T-helper 2 cell treated with Interferon-gamma antibody and Interleukin-4, amounts not matched to agents 5 μg/mL and 100 μg/mL, for 36 hours (primary cell): Measurements from ENCODE around the gene ZNF19.

Experiments
- DNase-seq: peaks from one replicate; pipeline ENCODE4 v3.0.0; 2021; ENCODE audit warnings: low spot score
- H3K27ac Mint-ChIP-seq: one replicate; pipeline ENCODE4 v1.8.0; 2021; ENCODE audit warnings: mild to moderate bottlenecking, mixed read lengths
- H3K27me3 Mint-ChIP-seq: one replicate; pipeline ENCODE4 v1.8.0; 2021; ENCODE audit warnings: low read depth, mixed read lengths
- H3K36me3 Mint-ChIP-seq: one replicate; pipeline ENCODE4 v1.8.0; 2021; ENCODE audit warnings: low read depth, mixed read lengths
- H3K4me1 Mint-ChIP-seq: one replicate; pipeline ENCODE4 v1.8.0; 2021; ENCODE audit warnings: low read depth, mixed read lengths
- H3K4me3 Mint-ChIP-seq: one replicate; pipeline ENCODE4 v1.8.0; 2022; ENCODE audit warnings: mild to moderate bottlenecking, moderate library complexity, mixed read lengths
- H3K9me3 Mint-ChIP-seq: one replicate; pipeline ENCODE4 v1.8.0; 2021; ENCODE audit warnings: mixed read lengths

The ZNF19 gene

GRCh38 chr16:71426069-71426879, 62.9 kb downstream of the ZNF19 start:
- H3K4me3 Mint-ChIP-seq: no peak overlapping the region
- no peak overlapping the region for H3K27ac Mint-ChIP-seq

GRCh38 chr16:71425746-71426068, 63.4 kb downstream of the ZNF19 start:
- Mint-ChIP-seq H3K4me1 (no peaks in the 10 kb centered on the region), H3K27me3 (peaks cover 38% of the 10 kb centered on the region), H3K4me3 (no peak overlapping the region), H3K27ac (no peak overlapping the region), H3K9me3 (no peaks in the 10 kb centered on the region), H3K36me3 (no peaks in the 10 kb centered on the region)
- no peak for DNase-seq

More at GRCh38 chr16:71426069-71426879, 62.9 kb downstream of the ZNF19 start:
- Mint-ChIP-seq H3K4me1 (no peaks in the 10 kb centered on the region), H3K27me3 (peaks cover 38% of the 10 kb centered on the region), H3K9me3 (no peaks in the 10 kb centered on the region), H3K36me3 (no peaks in the 10 kb centered on the region)
- DNase-seq: peak; percentile 10

DNA sequence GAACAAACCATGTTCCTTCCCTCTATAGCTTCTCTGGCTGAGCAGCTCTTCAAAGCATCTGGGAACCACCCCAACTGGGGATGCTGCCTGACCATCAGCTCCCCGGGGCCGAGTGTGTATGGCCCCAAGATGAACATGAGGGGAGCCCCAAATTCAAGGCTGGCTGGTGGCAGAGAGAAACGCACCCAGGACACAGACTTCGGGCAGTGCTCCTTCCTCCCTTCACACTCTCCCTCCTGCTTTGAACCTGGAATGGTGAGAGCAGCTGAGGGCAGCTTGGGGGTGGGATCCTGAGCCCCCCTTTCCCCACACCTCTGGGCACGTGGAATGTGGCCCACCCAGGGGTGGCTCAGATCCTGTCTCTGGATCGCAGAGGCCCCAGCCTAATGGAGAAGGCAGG, 64.5 kb downstream of the ZNF19 start:
- Mint-ChIP-seq H3K4me1 (no peaks in the 10 kb centered on the region), H3K9me3 (no peaks in the 10 kb centered on the region), H3K27ac (no peak overlapping the region), H3K27me3 (peaks cover 38% of the 10 kb centered on the region), H3K36me3 (no peaks in the 10 kb centered on the region), H3K4me3 (no peak overlapping the region)
- DNase-seq: no peak

DNA sequence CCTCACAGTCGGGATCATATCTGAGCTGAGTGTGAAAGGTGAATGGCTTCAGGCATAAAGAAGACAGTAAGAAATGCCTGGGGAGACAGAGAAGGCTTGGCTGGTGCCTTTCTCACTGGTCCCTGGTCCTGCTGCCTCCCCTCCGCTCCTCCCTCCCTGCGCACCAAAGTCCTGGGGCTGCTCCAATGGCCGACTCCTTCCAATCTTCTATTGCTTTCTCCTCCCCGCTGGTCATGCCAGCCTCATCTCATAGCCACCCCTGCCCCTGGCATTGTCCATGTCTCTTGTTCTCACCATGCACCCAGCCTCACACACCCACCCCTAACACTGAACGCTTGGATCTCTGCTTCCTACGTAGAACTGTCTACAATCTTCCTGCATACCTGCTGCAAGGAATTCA, 65.3 kb downstream of the ZNF19 start:
- Mint-ChIP-seq H3K4me3 (no peak overlapping the region), H3K9me3 (no peaks in the 10 kb centered on the region), H3K4me1 (no peaks in the 10 kb centered on the region), H3K27ac (no peak overlapping the region), H3K36me3 (no peaks in the 10 kb centered on the region), H3K27me3 (peaks cover 38% of the 10 kb centered on the region)
- no peak for DNase-seq
